IMR-90 (cell line): Measurements from ENCODE around the gene TMEM131. TPM values are rescaled to one million over a fixed set of nuclear protein-coding genes. Genes with fewer than 3 reads are reported as not detected.

Source experiments
- ATAC-seq: fragments of 200-7000 bp; cut with Tn5 transposase; 2 replicates; pipeline ENCODE4 v1.9.1; 2020; ENCODE audit warnings: low read depth, mild to moderate bottlenecking, moderate library complexity
- BruUV-seq: library from RNA; stranded (reverse); fragments of 400-500 nt; replicated peaks from 2 replicates; lab custom pipeline; 2021; lab: Mats Ljungman, UMichigan
- CTCF ChIA-PET: fragments of 300-600 bp; formaldehyde crosslinking; extraction: SDS; loops from one replicate; lab custom pipeline; 2021; ENCODE audit warnings: antibody characterized with exemption; lab: Yijun Ruan, JAX
- POLR2A ChIA-PET: fragments of 300-600 bp; sonication (Branson Sonifier 250); formaldehyde crosslinking; loops from one replicate; lab custom pipeline; 2022; ENCODE audit warnings: antibody characterized with exemption; ENCODE audit not compliant: unreplicated experiment; lab: Charles Lee
- DNase-seq: peaks from one replicate; pipeline ENCODE4 v3.0.0; 2013
- H2AFZ ChIP-seq: replicated peaks from 2 replicates; pipeline ENCODE3; 2013; ENCODE audit warnings: low read length, mild to moderate bottlenecking; ENCODE audit not compliant: poor library complexity
- H2AK5ac ChIP-seq: 2 replicates; pipeline ENCODE4 v1.6.1; 2013; ENCODE audit warnings: low read depth, low read length, inconsistent platforms
- H2AK9ac ChIP-seq: replicated peaks from 2 replicates; pipeline ENCODE3; 2013; ENCODE audit warnings: mild to moderate bottlenecking, low read depth, low read length, moderate library complexity; ENCODE audit not compliant: poor library complexity
- H2BK120ac ChIP-seq: 2 replicates; pipeline ENCODE4 v1.6.1; 2013; ENCODE audit warnings: low read depth, low read length, inconsistent platforms
- H2BK15ac ChIP-seq: 3 replicates; pipeline ENCODE4 v1.6.1; 2013; ENCODE audit warnings: low read depth, low read length, inconsistent platforms
- H2BK20ac ChIP-seq: 2 replicates; pipeline ENCODE4 v1.6.1; 2013; ENCODE audit warnings: low read depth, mild to moderate bottlenecking, inconsistent platforms, low read length, moderate library complexity
- H2BK5ac ChIP-seq: 2 replicates; pipeline ENCODE4 v1.6.1; 2013; ENCODE audit warnings: mild to moderate bottlenecking, low read depth, low read length, inconsistent platforms; ENCODE audit not compliant: poor library complexity, severe bottlenecking
- H3K14ac ChIP-seq: replicated peaks from 2 replicates; pipeline ENCODE4 v1.6.1; 2013; ENCODE audit warnings: low read depth, low read length, inconsistent platforms
- H3K18ac ChIP-seq: 2 replicates; pipeline ENCODE4 v1.6.1; 2013; ENCODE audit warnings: low read depth, low read length, control low read depth
- H3K23ac ChIP-seq: 2 replicates; pipeline ENCODE4 v1.6.1; 2013; ENCODE audit warnings: low read depth, low read length, inconsistent platforms
- H3K27ac ChIP-seq: 2 replicates; pipeline ENCODE4 v1.5.1; 2013; ENCODE audit warnings: mild to moderate bottlenecking, control low read depth, low read length; ENCODE audit not compliant: insufficient read depth
- H3K27me3 ChIP-seq: 2 replicates; pipeline ENCODE4 v1.6.1; 2013; ENCODE audit warnings: low read length; ENCODE audit not compliant: control insufficient read depth, insufficient read depth
- H3K36me3 ChIP-seq: 2 replicates; pipeline ENCODE4 v1.6.1; 2013; ENCODE audit warnings: low read length, mixed read lengths; ENCODE audit not compliant: control insufficient read depth, insufficient read depth
- H3K4ac ChIP-seq: 2 replicates; pipeline ENCODE4 v1.6.1; 2013; ENCODE audit warnings: low read depth, low read length, inconsistent platforms
- H3K4me1 ChIP-seq: 2 replicates; pipeline ENCODE4 v1.6.1; 2013; ENCODE audit warnings: low read length, mixed read lengths; ENCODE audit not compliant: control insufficient read depth, insufficient read depth
- H3K4me2 ChIP-seq: 2 replicates; pipeline ENCODE4 v1.6.1; 2013; ENCODE audit warnings: low read depth, mild to moderate bottlenecking, control low read depth, low read length, moderate library complexity
- H3K4me3 ChIP-seq: 2 replicates; pipeline ENCODE4 v1.5.1; 2013; ENCODE audit warnings: low read depth, mild to moderate bottlenecking, control low read depth, low read length, moderate library complexity; ENCODE audit not compliant: insufficient read depth
- H3K56ac ChIP-seq: 2 replicates; pipeline ENCODE4 v1.6.1; 2013; ENCODE audit warnings: low read length, inconsistent platforms; ENCODE audit not compliant: insufficient read depth; ENCODE audit errors: extremely low read depth
- H3K79me1 ChIP-seq, 2 experiments: 2 replicates each; pipeline ENCODE4 v1.6.1; 2013; ENCODE audit warnings: low read length in 2 of 2, inconsistent platforms in 1 of 2, low read depth in 1 of 2
- H3K9ac ChIP-seq: 2 replicates; pipeline ENCODE4 v1.6.1; 2013; ENCODE audit warnings: low read depth, low read length, control low read depth
- H3K9me1 ChIP-seq: 2 replicates; pipeline ENCODE4 v1.6.1; 2013; ENCODE audit warnings: low read length, inconsistent platforms; ENCODE audit not compliant: insufficient read depth
- H3K9me3 ChIP-seq: 2 replicates; pipeline ENCODE4 v1.6.1; 2013; ENCODE audit warnings: low read length; ENCODE audit not compliant: control insufficient read depth, insufficient read depth
- H4K20me1 ChIP-seq: 2 replicates; pipeline ENCODE4 v1.6.1; 2013; ENCODE audit warnings: low read length, inconsistent platforms; ENCODE audit not compliant: insufficient read depth
- H4K5ac ChIP-seq: 2 replicates; pipeline ENCODE4 v1.6.1; 2013; ENCODE audit warnings: mild to moderate bottlenecking, low read depth, low read length, control low read depth
- H4K8ac ChIP-seq, 2 experiments: 2 replicates each; pipeline ENCODE4 v1.6.1; 2013; ENCODE audit warnings: low read depth in 2 of 2, low read length in 2 of 2, control low read depth in 1 of 2, inconsistent platforms in 1 of 2
- H4K91ac ChIP-seq: 2 replicates; pipeline ENCODE4 v1.6.1; 2013; ENCODE audit warnings: low read depth, low read length, inconsistent platforms; ENCODE audit not compliant: insufficient read depth
- BHLHE40 ChIP-seq: fragments of 150-350 bp; IDR thresholded peaks from 2 replicates; pipeline ENCODE4 v1.6.1; 2016; ENCODE audit warnings: mild to moderate bottlenecking, low read depth, low read length
- CEBPB ChIP-seq: IDR thresholded peaks from 2 replicates; pipeline ENCODE4 v1.6.1; 2012; ENCODE audit warnings: low read depth, low read length, improper control_type of control experiment
- CHD1 ChIP-seq: IDR thresholded peaks from 2 replicates; pipeline ENCODE4 v1.6.1; 2012; ENCODE audit warnings: low read depth, low read length, improper control_type of control experiment
- FOS ChIP-seq: fragments of 150-350 bp; IDR thresholded peaks from 2 replicates; pipeline ENCODE4 v1.6.1; 2016; ENCODE audit warnings: low read depth, low read length
- NFE2L2 ChIP-seq: fragments of 150-350 bp; IDR thresholded peaks from 2 replicates; pipeline ENCODE4 v1.6.1; 2016; ENCODE audit warnings: low read depth, mild to moderate bottlenecking, low read length
- RFX5 ChIP-seq: IDR thresholded peaks from 2 replicates; pipeline ENCODE4 v1.8.0; 2012; ENCODE audit warnings: low read depth, mild to moderate bottlenecking, low read length, moderate library complexity
- WGBS, 2 experiments: methylation state at CpG; one replicate each; pipeline versions ENCODE4 v1.1.5 to v1.1.7; 2013; ENCODE audit warnings: missing lambda C conversion rate in 2 of 2; ENCODE audit not compliant: insufficient read length in 1 of 2; ENCODE audit errors: extremely low coverage in 2 of 2; 5-methylcytosine and 5-hydroxymethylcytosine counted together
- dilution Hi-C: fragments of 300-500 bp; cut with HindIII; formaldehyde crosslinking; loops from one replicate; pipeline ENCODE4 v1.14.3; 2018; ENCODE audit warnings: low sequenced_read_pairs; ENCODE audit not compliant: unreplicated experiment
- in situ Hi-C: fragments of 300-500 bp; cut with MboI; formaldehyde crosslinking; loops from 3 replicates; pipeline ENCODE4 v1.14.3; 2019; ENCODE audit warnings: low sequenced_read_pairs, inconsistent platforms, mixed read lengths
- intact Hi-C: fragments of 100-400 bp; cut with micrococcal nuclease; formaldehyde crosslinking; loops from 2 replicates; pipeline ENCODE4 v1.10.0; 2022
- polyA plus RNA-seq, 3 experiments: library from polyadenylated mRNA; depleted of rRNA; stranded (reverse); fragments of >200 nt; gene quantifications; 2 replicates each; pipeline ENCODE4 v1.2.3, GENCODE V29; 2012; ENCODE audit warnings: low replicate concordance in 1 of 3
- total RNA-seq: library from RNA; depleted of rRNA; stranded (reverse); fragments of >200 nt; gene quantifications from 2 replicates; pipeline ENCODE4 v1.2.3, GENCODE V29; 2012
- TF ChIP-seq, protein P1 (sequence below): conservative IDR thresholded peaks from 2 replicates; pipeline ENCODE4 v1.5.1; 2012; ENCODE audit warnings: mild to moderate bottlenecking, low read depth, low read length, improper control_type of control experiment

TMEM131 gene
- total and polyA plus RNA-seq, 2 of the 4 experiments (the other 2 are of a cell fraction): 13.3 to 14.0 TPM

DNA sequence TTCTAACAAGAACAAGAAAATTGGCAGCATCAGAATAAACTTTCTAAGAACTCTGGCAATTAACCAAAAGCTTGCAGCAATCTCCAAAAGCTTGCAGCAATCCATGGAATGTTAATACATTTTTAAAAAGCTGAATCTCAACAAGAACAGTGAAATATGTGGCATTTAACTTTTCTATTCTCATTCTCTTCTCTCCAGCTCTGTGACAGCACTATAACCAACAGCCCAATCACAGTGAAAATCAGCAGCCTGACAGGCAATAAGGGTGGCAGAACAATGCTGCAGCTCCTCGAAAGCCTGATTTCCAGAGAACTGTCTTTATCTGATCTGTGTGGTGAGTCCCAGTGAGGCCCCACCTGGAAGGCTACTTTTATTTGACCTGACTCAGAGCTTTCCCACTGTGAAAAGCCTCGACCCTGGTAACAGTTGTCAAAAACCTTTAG lies 60.0 kb downstream of the TMEM131 start:
- H4K5ac ChIP-seq: no peak overlapping the region
- no peak overlapping the region for H3K56ac ChIP-seq
- H2BK5ac ChIP-seq: no peak overlapping the region
- H3K14ac ChIP-seq: 0 out of 2 replicates have a peak overlapping the region, but pooled peaks have one; percentile 2
- peak; percentile 72 for DNase-seq
- no peak overlapping the region for H2BK15ac ChIP-seq
- H3K27me3 ChIP-seq: no peaks in the 10 kb centered on the region
- peaks cover 6% of the 10 kb centered on the region for H3K4me1 ChIP-seq
- H3K9me1 ChIP-seq: peaks cover 3% of the 10 kb centered on the region
- peak overlapping the region; percentile 53 for H3K4me2 ChIP-seq
- POLR2A ChIA-PET: no interaction called here
- CTCF ChIA-PET: no interaction called here
- no peak overlapping the region for H3K18ac ChIP-seq
- peaks cover 11 to 28% of the 10 kb centered on the region in 2 experiments for H3K79me1 ChIP-seq
- H4K20me1 ChIP-seq: peaks cover 29% of the 10 kb centered on the region
- no peak overlapping the region for H2AK9ac ChIP-seq
- in situ Hi-C loops: no loop called here
- no peaks in the 10 kb centered on the region for H3K9me3 ChIP-seq
- H4K8ac ChIP-seq: no peak overlapping the region
- intact Hi-C loops: loop anchor here (2.0 to 5.0 kb wide), 3 partner anchors 15 to 63 kb away; no protein-coding TSS in a partner anchor
- no peak overlapping the region for H2AFZ ChIP-seq
- no peak overlapping the region for H2BK120ac ChIP-seq
- TF ChIP-seq NFE2L2 (no peak), CHD1 (no peak), RFX5 (no peak), FOS (no peak), BHLHE40 (no peak), CEBPB (peak; percentile 83)
- TF ChIP-seq, protein P1, sequence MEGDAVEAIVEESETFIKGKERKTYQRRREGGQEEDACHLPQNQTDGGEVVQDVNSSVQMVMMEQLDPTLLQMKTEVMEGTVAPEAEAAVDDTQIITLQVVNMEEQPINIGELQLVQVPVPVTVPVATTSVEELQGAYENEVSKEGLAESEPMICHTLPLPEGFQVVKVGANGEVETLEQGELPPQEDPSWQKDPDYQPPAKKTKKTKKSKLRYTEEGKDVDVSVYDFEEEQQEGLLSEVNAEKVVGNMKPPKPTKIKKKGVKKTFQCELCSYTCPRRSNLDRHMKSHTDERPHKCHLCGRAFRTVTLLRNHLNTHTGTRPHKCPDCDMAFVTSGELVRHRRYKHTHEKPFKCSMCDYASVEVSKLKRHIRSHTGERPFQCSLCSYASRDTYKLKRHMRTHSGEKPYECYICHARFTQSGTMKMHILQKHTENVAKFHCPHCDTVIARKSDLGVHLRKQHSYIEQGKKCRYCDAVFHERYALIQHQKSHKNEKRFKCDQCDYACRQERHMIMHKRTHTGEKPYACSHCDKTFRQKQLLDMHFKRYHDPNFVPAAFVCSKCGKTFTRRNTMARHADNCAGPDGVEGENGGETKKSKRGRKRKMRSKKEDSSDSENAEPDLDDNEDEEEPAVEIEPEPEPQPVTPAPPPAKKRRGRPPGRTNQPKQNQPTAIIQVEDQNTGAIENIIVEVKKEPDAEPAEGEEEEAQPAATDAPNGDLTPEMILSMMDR: no peak
- H3K4me3 ChIP-seq: no peak overlapping the region
- dilution Hi-C loops: no loop called here
- WGBS, 2 experiments: 0% methylated on average over 1 of the region's 2 CpGs; no CpG with 5 or more reads in 1 of the 2 experiments
- 0 out of 2 replicates have a peak overlapping the region, but pooled peaks have one; percentile 10 for H4K91ac ChIP-seq
- H3K9ac ChIP-seq: no peak overlapping the region
- H3K23ac ChIP-seq: peak overlapping the region; percentile 21; the same call in 1 of the 2 replicates
- no peak overlapping the region for H2AK5ac ChIP-seq
- no peak overlapping the region; the same call in 1 of the 2 replicates for H2BK20ac ChIP-seq
- H3K27ac ChIP-seq: peak overlapping the region; percentile 18; the same call in 1 of the 2 replicates
- 0 out of 2 replicates have a peak overlapping the region, but pooled peaks have one; percentile 7 for H3K4ac ChIP-seq
- H3K36me3 ChIP-seq: no peaks in the 10 kb centered on the region
- ATAC-seq: peak; percentile 82
- BruUV-seq: no TSS peak
